ENCODE measurements around the gene TREH. TPM values are rescaled to one million over a fixed set of nuclear protein-coding genes. Genes with fewer than 3 reads are reported as not detected.
"Not testable (repeated sequence)": the region's sequence is repeated elsewhere in the genome, so short reads cannot be mapped to it uniquely, and the experiment has no call there.

TREH gene
- total RNA-seq, 1 experiment from 2014 or later: 0.21 TPM

DNA sequence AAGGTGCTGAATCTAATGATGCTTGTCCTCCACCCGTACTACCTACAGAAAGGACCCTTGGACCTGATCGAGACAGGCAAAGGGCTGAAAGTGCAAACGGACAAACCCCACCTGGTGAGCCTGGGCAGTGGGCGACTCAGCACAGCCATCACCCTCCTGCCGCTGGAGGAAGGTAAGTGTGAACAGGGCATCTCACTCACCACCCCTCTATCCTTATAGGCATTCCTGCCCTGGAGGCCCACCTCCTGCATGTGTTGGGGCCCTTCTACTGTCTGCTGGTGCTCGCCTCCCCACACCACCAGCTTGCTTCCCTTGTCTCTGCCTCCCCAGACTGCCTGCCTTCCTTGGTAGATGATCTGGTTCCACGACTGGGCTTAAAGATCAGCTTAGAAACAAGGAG, 64.9 kb downstream of the TREH start:
- Mint-ChIP-seq H3K36me3 (ENCODE audit: insufficient read depth, unreplicated experiment) (peaks cover 6% of the 10 kb centered on the region), H3K27ac (ENCODE audit: unreplicated experiment) (no peak overlapping the region), H3K4me1 (ENCODE audit: low read depth, unreplicated experiment) (peaks cover 36% of the 10 kb centered on the region), H3K4me3 (ENCODE audit: low read depth, unreplicated experiment) (no peak overlapping the region), H3K9me3 (ENCODE audit: low read depth, unreplicated experiment) (no peaks in the 10 kb centered on the region), H3K27me3 (ENCODE audit: unreplicated experiment) (peaks cover 23% of the 10 kb centered on the region)
- no peak for DNase-seq
- CTCF ChIA-PET: no interaction called here
- intact Hi-C loops (cut with micrococcal nuclease; ENCODE audit: unreplicated experiment): no loop called here
- TF ChIP-seq, protein P1, sequence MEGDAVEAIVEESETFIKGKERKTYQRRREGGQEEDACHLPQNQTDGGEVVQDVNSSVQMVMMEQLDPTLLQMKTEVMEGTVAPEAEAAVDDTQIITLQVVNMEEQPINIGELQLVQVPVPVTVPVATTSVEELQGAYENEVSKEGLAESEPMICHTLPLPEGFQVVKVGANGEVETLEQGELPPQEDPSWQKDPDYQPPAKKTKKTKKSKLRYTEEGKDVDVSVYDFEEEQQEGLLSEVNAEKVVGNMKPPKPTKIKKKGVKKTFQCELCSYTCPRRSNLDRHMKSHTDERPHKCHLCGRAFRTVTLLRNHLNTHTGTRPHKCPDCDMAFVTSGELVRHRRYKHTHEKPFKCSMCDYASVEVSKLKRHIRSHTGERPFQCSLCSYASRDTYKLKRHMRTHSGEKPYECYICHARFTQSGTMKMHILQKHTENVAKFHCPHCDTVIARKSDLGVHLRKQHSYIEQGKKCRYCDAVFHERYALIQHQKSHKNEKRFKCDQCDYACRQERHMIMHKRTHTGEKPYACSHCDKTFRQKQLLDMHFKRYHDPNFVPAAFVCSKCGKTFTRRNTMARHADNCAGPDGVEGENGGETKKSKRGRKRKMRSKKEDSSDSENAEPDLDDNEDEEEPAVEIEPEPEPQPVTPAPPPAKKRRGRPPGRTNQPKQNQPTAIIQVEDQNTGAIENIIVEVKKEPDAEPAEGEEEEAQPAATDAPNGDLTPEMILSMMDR (IDR thresholded peaks at IDR 0.05; ENCODE audit: unreplicated experiment): no peak
- BruUV-seq (replicated peaks): no TSS peak

DNA sequence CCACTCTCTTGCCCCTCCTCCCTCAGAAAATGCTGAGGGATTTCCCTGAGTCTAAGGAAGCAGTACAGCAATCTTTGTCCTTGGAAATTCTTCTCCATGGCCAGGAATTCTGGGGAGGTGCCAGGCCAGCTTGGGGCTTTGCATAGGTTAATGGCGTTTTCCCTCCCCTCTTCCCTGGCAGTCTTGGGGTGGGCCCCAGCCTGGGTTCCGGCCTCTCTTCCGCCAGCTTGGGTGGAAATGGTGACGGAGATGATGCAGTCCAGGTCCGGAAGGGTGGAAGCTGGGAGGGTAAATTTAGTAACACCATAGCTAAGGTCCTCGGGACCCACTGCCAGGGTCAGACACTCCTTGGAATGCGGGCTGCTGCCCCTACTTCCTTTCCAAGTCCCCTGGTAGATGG, 67.1 kb downstream of the TREH start:
- DNase-seq: no peak
- Mint-ChIP-seq H3K27me3 (ENCODE audit: unreplicated experiment) (peaks cover 37% of the 10 kb centered on the region), H3K9me3 (ENCODE audit: low read depth, unreplicated experiment) (no peaks in the 10 kb centered on the region), H3K36me3 (ENCODE audit: insufficient read depth, unreplicated experiment) (peaks cover 23% of the 10 kb centered on the region), H3K4me3 (ENCODE audit: low read depth, unreplicated experiment) (no peak overlapping the region), H3K4me1 (ENCODE audit: low read depth, unreplicated experiment) (peaks cover 35% of the 10 kb centered on the region), H3K27ac (ENCODE audit: unreplicated experiment) (no peak overlapping the region)
- TF ChIP-seq, protein P1 (IDR thresholded peaks at IDR 0.05; ENCODE audit: unreplicated experiment): no peak
- intact Hi-C loops (cut with micrococcal nuclease; ENCODE audit: unreplicated experiment): no loop called here
- CTCF ChIA-PET: interaction anchor here (0.6 to 1.4 kb wide), 2 partner anchors 8 to 24 kb away, joined by 3 to 4 read pairs; no protein-coding TSS in a partner anchor
- no TSS peak for BruUV-seq (replicated peaks)

GRCh38 chr11:118611433-118611795, 68.0 kb downstream of the TREH start:
- not testable (repeated sequence) for DNase-seq; H3K27ac Mint-ChIP-seq (ENCODE audit: unreplicated experiment)

GRCh38 chr11:118610773-118611432, 68.5 kb downstream of the TREH start:
- H3K4me1 Mint-ChIP-seq (ENCODE audit: low read depth, unreplicated experiment): peaks cover 46% of the 10 kb centered on the region
- no peaks in the 10 kb centered on the region for H3K9me3 Mint-ChIP-seq (ENCODE audit: low read depth, unreplicated experiment)
- H3K36me3 Mint-ChIP-seq (ENCODE audit: insufficient read depth, unreplicated experiment): peaks cover 17% of the 10 kb centered on the region
- H3K27me3 Mint-ChIP-seq (ENCODE audit: unreplicated experiment): peaks cover 37% of the 10 kb centered on the region
- TF ChIP-seq, protein P1 (IDR thresholded peaks at IDR 0.05; ENCODE audit: unreplicated experiment): peak; percentile 72
- H3K4me3 Mint-ChIP-seq (ENCODE audit: low read depth, unreplicated experiment): no peak overlapping the region
- CTCF ChIA-PET: interaction anchor here (1.4 kb wide), 1 partner anchor 10 kb away, joined by 4 read pairs; no protein-coding TSS in a partner anchor
- no peak overlapping the region for H3K27ac Mint-ChIP-seq (ENCODE audit: unreplicated experiment)
- intact Hi-C loops (cut with micrococcal nuclease; ENCODE audit: unreplicated experiment): no loop called here
- BruUV-seq (replicated peaks): no TSS peak
- DNase-seq: peak; percentile 83

More at GRCh38 chr11:118611433-118611795, 68.0 kb downstream of the TREH start:
- Mint-ChIP-seq H3K36me3 (ENCODE audit: insufficient read depth, unreplicated experiment) (peaks cover 17% of the 10 kb centered on the region), H3K4me1 (ENCODE audit: low read depth, unreplicated experiment) (peaks cover 42% of the 10 kb centered on the region), H3K27me3 (ENCODE audit: unreplicated experiment) (peaks cover 37% of the 10 kb centered on the region)
- BruUV-seq (replicated peaks); intact Hi-C loops (cut with micrococcal nuclease; ENCODE audit: unreplicated experiment); H3K9me3 Mint-ChIP-seq (ENCODE audit: low read depth, unreplicated experiment); H3K4me3 Mint-ChIP-seq (ENCODE audit: low read depth, unreplicated experiment): not testable (repeated sequence)
- CTCF ChIA-PET: interaction anchor here (1.4 kb wide), 1 partner anchor 9 kb away, joined by 4 read pairs; no protein-coding TSS in a partner anchor

DNA sequence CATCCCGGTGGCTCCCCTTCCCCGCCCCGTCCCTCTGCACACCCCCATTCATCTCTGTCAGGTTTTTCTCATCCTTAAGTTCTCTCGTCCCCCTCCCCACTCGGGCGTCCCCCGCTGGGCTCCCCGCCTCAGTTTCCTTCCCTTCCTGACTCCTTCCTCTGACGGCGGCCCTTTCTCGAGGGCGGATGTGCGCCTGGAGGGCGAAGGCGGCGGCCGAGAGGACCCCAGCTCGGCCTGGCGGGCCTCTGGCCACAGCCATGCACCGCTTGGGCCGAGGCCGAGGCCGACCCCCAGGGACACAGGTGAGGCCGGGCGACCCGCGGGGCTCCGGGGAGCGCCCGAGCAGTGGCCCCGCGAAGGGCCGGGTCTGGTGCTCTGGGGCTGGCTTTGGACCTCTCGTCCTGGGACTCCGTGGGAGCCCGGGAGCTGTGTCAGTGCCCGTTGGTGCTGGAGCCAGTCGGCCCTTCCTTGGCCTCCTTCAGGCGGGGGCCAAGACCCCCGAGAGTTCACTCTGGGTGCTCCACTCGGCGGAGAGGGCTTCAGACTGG, 69.2 kb downstream of the TREH start:
- Mint-ChIP-seq H3K36me3 (ENCODE audit: insufficient read depth, unreplicated experiment) (peaks cover 17% of the 10 kb centered on the region), H3K27me3 (ENCODE audit: unreplicated experiment) (peaks cover 37% of the 10 kb centered on the region), H3K27ac (ENCODE audit: unreplicated experiment) (no peak overlapping the region), H3K4me3 (ENCODE audit: low read depth, unreplicated experiment) (no peak overlapping the region), H3K4me1 (ENCODE audit: low read depth, unreplicated experiment) (peaks cover 40% of the 10 kb centered on the region), H3K9me3 (ENCODE audit: low read depth, unreplicated experiment) (no peaks in the 10 kb centered on the region)
- TF ChIP-seq, protein P1 (IDR thresholded peaks at IDR 0.05; ENCODE audit: unreplicated experiment): no peak
- CTCF ChIA-PET: no interaction called here
- intact Hi-C loops (cut with micrococcal nuclease; ENCODE audit: unreplicated experiment): no loop called here
- BruUV-seq (replicated peaks): no TSS peak
- no peak for DNase-seq
